VCaP (cell line): ENCODE results near the gene COPE.

ENCODE experiments used
- H3K27ac ChIP-seq: fragments of 450-650 bp; 2 replicates; pipeline ENCODE4 v1.5.1; 2017
- CTCF ChIP-seq: fragments of 450-650 bp; conservative IDR thresholded peaks from 2 replicates; pipeline ENCODE4 v1.5.1; 2017; ENCODE audit warnings: mild to moderate bottlenecking, moderate library complexity

The COPE gene

GRCh38 chr19:18899624-18900560 is 19.3 kb downstream of the COPE start:
- TF ChIP-seq CTCF, result no peak
- no peak overlapping the region for H3K27ac ChIP-seq

- H3K27ac ChIP-seq, result no peak overlapping the region
- no peak for TF ChIP-seq CTCF
Observed at GRCh38 chr19:18898607-18899408, 20.4 kb downstream of the COPE start.

- no peak for TF ChIP-seq CTCF
- no peak overlapping the region for H3K27ac ChIP-seq
Observed at GRCh38 chr19:18898081-18898606, 21.0 kb downstream of the COPE start.

- no peak for TF ChIP-seq CTCF
- no peak overlapping the region for H3K27ac ChIP-seq
Observed at GRCh38 chr19:18897094-18898029, 21.8 kb downstream of the COPE start.

- peak overlapping the region; percentile 85; the same call in 1 of the 2 replicates for H3K27ac ChIP-seq
- TF ChIP-seq CTCF, result no peak
Observed at GRCh38 chr19:18896421-18896841, 22.8 kb downstream of the COPE start.

- no peak for TF ChIP-seq CTCF
- peak within 1 kb of the TSS; percentile 85 for H3K27ac ChIP-seq
Observed at GRCh38 chr19:18895824-18896341, 23.3 kb downstream of the COPE start, which contains the start of gene CERS1. CERS1 (minus strand) TSS chr19:18896158; CDS start chr19:18896072, 86 bp downstream.
